NT2/D1 (cell line): ENCODE data around the gene BICDL1.
"Not testable (repeated sequence)": the region's sequence is repeated elsewhere in the genome, so short reads cannot be mapped to it uniquely, and the experiment has no call there.

ENCODE experiments used
- DNase-seq: peaks from one replicate; pipeline ENCODE4 v3.0.0-alpha.2; 2011; ENCODE audit warnings: low read depth, low spot score
- H3K27me3 ChIP-seq: 2 replicates; pipeline ENCODE4 v1.6.0; 2011; ENCODE audit warnings: mild to moderate bottlenecking; ENCODE audit not compliant: insufficient read length, insufficient read depth
- H3K36me3 ChIP-seq: 2 replicates; pipeline ENCODE4 v1.6.1; 2011; ENCODE audit warnings: mild to moderate bottlenecking, low read length, mixed read lengths; ENCODE audit not compliant: insufficient read depth, insufficient read length
- H3K4me1 ChIP-seq: 2 replicates; pipeline ENCODE4 v1.5.1; 2011; ENCODE audit not compliant: insufficient read depth, insufficient read length
- H3K4me3 ChIP-seq: 2 replicates; pipeline ENCODE4 v1.5.1; 2011; ENCODE audit warnings: low read depth; ENCODE audit not compliant: insufficient read length
- H3K9ac ChIP-seq: 2 replicates; pipeline ENCODE4 v1.6.0; 2011; ENCODE audit warnings: low read depth; ENCODE audit not compliant: insufficient read length
- H3K9me3 ChIP-seq: 2 replicates; pipeline ENCODE4 v1.5.1; 2011; ENCODE audit warnings: mild to moderate bottlenecking, low read length; ENCODE audit not compliant: insufficient read depth
- SUZ12 ChIP-seq: IDR thresholded peaks from 2 replicates; pipeline ENCODE4 v1.6.1; 2011; ENCODE audit not compliant: insufficient read length, insufficient read depth; ENCODE audit errors: extremely low read depth
- YY1 ChIP-seq: IDR thresholded peaks from 2 replicates; pipeline ENCODE4 v1.6.1; 2011; ENCODE audit not compliant: insufficient read length, insufficient read depth
- ZNF274 ChIP-seq: IDR thresholded peaks from 2 replicates; pipeline ENCODE4 v1.6.1; 2011; ENCODE audit warnings: mild to moderate bottlenecking, low read depth, low read length

BICDL1 gene

DNA sequence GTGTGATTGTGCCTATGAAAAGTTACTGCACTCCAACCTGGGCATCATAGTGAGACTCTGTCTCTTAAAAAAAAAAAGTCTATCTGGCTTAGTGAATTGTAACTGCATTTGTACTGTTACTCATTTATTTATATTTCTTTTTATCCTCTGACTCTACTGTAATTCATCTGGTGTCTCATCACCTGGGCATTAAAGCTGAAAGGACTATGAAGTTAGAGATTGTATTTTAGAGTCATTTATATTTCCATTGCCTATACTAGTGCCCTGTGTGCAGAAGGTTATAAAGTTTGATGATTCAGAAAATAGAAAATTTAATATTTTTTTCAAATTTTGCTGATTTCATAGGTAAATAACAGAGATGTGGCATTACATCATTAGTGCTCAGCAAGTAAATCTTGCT, 30.2 kb downstream of the BICDL1 start:
- H3K9me3 ChIP-seq = no peaks in the 10 kb centered on the region; the same call in 1 of the 2 replicates
- no peak overlapping the region for H3K4me3 ChIP-seq
- H3K36me3 ChIP-seq = no peaks in the 10 kb centered on the region
- DNase-seq = no peak
- no peaks in the 10 kb centered on the region for H3K27me3 ChIP-seq
- no peak for TF ChIP-seq ZNF274
- no peak for TF ChIP-seq SUZ12
- TF ChIP-seq YY1 = no peak
- peaks cover 4% of the 10 kb centered on the region for H3K4me1 ChIP-seq
- H3K9ac ChIP-seq = no peak overlapping the region

DNA sequence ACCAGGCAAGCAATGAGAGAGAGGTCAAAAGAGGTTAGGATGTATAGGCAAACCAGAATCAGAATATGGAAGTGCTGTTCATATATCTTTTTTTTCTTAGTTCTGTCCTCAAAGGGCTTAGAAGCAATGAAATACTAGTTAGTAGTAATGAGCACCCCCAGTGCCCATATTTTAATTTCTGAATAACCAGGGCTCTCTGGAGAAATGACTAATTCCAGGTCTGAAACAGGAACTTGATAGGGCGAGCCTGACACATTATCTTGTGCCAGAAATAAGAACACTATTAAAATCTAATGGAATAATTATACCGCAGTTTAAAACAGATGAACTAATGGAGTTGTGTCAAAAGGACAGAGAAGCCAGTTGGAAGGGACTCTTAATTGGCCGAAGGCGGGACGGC, 30.9 kb downstream of the BICDL1 start:
- H3K36me3 ChIP-seq = no peaks in the 10 kb centered on the region
- no peak for TF ChIP-seq YY1
- no peak for TF ChIP-seq SUZ12
- no peak for TF ChIP-seq ZNF274
- H3K9me3 ChIP-seq = no peaks in the 10 kb centered on the region; the same call in 1 of the 2 replicates
- DNase-seq = no peak
- no peaks in the 10 kb centered on the region for H3K27me3 ChIP-seq
- H3K4me1 ChIP-seq = peaks cover 4% of the 10 kb centered on the region
- H3K4me3 ChIP-seq = no peak overlapping the region
- no peak overlapping the region for H3K9ac ChIP-seq

DNA sequence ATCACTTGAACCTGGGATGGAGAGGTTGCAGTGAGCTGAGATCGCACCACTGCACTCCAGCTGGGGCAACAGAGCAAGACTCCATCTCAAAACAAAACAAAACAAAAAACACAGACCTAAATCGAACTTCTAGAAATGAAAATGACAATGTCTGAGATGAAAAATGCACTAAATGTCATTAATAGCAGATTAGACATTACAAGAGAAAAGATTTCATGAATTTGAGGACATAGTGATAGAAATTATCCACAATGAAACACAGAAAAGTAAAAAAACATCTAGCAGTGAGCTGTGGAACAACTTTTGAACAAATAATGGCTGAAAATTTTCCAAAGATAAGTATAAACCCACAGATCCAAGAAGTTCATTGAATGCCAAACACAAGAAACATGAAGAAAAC, 35.2 kb downstream of the BICDL1 start:
- no peak for TF ChIP-seq YY1
- no peak for TF ChIP-seq ZNF274
- no peak for TF ChIP-seq SUZ12

DNA sequence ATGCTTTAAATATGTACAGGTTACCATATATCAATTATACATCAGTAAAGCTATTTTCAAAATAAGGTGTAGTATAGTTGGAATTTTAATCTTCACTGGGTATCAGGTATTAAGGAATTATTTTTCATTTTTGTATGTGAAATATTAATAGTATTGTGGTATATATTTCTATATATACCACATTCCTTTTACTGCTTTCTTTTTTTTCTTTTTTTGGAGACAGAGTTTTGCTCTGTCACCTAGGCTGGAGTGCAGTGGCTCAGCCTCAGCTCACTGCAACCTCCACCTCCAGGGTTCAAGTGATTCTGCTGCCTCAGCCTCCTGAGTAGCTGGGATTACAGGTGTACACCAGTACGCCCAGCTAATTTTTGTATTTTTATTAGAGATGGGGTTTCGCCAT, 36.6 kb downstream of the BICDL1 start:
- Histone ChIP-seq H3K4me3 (no peak overlapping the region), H3K27me3 (no peaks in the 10 kb centered on the region), H3K9me3 (no peaks in the 10 kb centered on the region), H3K36me3 (no peaks in the 10 kb centered on the region), H3K9ac (no peak overlapping the region), H3K4me1 (no peaks in the 10 kb centered on the region)
- TF ChIP-seq ZNF274 (no peak), SUZ12 (no peak), YY1 (no peak)
- no peak for DNase-seq

More for the DNA sequence above, 35.2 kb downstream of the BICDL1 start:
- H3K27me3 ChIP-seq = no peaks in the 10 kb centered on the region
- no peaks in the 10 kb centered on the region for H3K4me1 ChIP-seq
- DNase-seq = no peak
- no peaks in the 10 kb centered on the region for H3K36me3 ChIP-seq
- no peaks in the 10 kb centered on the region for H3K9me3 ChIP-seq
- H3K4me3 ChIP-seq = no peak overlapping the region
- H3K9ac ChIP-seq = no peak overlapping the region

DNA sequence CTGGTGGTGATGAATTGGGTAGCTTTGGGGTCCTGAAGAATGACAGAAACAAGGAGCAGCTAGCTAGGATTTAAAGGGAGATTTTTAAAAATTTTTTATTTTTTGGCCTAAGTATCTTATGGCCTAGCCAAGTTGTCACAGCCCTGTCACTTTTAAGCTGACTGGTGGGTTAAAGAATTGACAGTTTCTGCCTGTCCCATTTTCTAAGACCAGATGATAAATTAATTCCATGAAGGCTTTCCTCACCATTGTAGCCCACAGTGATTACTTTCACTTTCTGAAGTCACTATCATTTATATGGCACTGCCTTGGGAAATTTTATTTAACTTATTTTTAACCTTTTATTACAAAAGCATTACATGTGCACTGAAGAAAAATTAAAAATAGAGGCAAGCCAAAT, 43.2 kb downstream of the BICDL1 start:
- H3K4me1 ChIP-seq = no peaks in the 10 kb centered on the region
- H3K36me3 ChIP-seq = no peaks in the 10 kb centered on the region
- no peak overlapping the region for H3K9ac ChIP-seq
- TF ChIP-seq ZNF274 = no peak
- TF ChIP-seq SUZ12 = no peak
- TF ChIP-seq YY1 = no peak
- H3K4me3 ChIP-seq = no peak overlapping the region
- no peaks in the 10 kb centered on the region for H3K27me3 ChIP-seq
- H3K9me3 ChIP-seq = no peaks in the 10 kb centered on the region
- no peak for DNase-seq

DNA sequence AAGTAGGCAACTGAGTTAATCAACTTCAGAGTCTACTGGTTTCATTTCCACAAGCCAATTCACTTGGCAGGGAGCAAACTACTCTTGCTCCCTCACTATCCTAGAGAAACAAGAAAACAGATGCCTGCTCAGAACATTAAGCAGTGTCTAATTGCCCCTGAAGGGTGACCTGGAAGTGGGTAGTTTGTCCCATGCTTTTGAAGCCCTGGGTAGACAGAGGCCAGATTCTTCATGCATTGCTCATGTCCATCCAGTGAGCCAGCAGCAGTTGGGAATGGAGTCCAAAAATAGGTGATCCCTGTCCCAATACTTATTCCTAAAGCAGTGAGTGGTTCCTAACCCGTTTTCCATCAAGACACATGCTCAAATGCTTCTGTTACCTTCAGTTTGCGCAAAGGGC, 48.8 kb downstream of the BICDL1 start:
- H3K9ac ChIP-seq = no peak overlapping the region
- H3K9me3 ChIP-seq = no peaks in the 10 kb centered on the region
- H3K36me3 ChIP-seq = no peaks in the 10 kb centered on the region
- no peaks in the 10 kb centered on the region for H3K4me1 ChIP-seq
- no peak overlapping the region for H3K4me3 ChIP-seq
- H3K27me3 ChIP-seq = no peaks in the 10 kb centered on the region
- DNase-seq = no peak
- no peak for TF ChIP-seq ZNF274
- no peak for TF ChIP-seq SUZ12
- no peak for TF ChIP-seq YY1

DNA sequence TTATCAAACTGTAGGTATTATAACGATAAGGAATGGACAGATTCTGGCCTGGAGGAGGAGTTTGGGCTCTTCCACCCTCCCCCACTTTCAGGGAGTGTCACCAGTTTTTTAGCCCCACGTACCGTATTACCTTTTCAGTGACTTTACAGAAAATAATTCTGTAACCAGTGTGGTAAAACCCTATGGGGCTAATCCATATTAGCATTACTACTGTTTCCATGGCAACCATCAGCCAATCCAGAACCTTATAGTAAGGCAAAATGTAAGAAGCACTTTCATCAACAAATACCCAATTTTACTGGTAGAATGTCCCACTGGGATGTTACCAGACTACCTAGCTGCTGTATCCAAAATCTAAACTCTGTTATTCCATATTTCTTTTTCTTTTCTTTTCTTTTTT, 50.7 kb downstream of the BICDL1 start:
- Histone ChIP-seq H3K9ac (no peak overlapping the region), H3K4me1 (no peaks in the 10 kb centered on the region), H3K9me3 (no peaks in the 10 kb centered on the region), H3K4me3 (no peak overlapping the region), H3K36me3 (no peaks in the 10 kb centered on the region), H3K27me3 (no peaks in the 10 kb centered on the region)
- no peak for TF ChIP-seq ZNF274
- DNase-seq = no peak

DNA sequence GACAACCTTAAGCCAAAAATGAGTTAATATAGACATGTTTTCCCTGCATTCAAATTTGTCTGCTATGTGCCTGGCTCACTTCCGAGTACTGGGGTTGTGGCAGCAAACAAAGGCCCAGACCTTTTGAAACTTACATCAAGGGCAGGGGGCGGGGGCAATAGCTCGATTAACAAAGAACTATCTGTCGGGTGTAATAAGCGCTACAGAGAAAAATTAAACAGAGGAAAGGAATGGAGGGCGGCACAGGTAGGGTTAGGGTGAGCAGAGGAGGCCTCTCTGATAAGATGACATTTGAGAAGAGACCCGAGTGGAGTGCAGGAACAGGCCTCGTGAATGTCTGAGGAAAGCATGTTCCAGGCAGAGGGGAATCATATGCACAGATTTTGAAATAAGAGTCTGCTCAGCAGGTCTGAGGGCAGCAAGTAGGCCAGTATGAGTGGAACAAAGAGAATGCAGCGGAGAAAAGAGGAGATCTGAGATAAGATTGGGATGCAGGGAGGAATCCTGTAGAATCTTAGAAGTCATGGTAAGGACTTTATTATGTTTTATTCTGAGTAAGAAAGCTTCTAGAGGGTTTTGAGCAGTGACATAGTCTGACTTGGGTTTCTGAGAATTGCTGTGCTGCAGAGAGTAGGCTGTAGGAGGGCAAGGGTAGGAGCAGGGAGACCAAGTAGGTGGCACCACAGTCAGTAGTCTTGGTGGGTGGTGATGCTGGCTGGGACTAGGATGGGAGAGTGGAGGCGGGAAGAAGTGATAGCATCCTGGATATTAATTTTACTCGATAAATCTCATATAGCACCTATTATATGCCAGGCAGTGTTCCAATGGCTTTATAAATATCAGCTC, 52.6 kb downstream of the BICDL1 start:
- no peak for DNase-seq
- H3K36me3 ChIP-seq = no peaks in the 10 kb centered on the region
- H3K9me3 ChIP-seq = no peaks in the 10 kb centered on the region
- no peak overlapping the region for H3K4me3 ChIP-seq
- no peak overlapping the region for H3K9ac ChIP-seq
- no peak for TF ChIP-seq YY1
- TF ChIP-seq SUZ12 = no peak
- no peak for TF ChIP-seq ZNF274
- no peaks in the 10 kb centered on the region for H3K27me3 ChIP-seq
- no peaks in the 10 kb centered on the region for H3K4me1 ChIP-seq

DNA sequence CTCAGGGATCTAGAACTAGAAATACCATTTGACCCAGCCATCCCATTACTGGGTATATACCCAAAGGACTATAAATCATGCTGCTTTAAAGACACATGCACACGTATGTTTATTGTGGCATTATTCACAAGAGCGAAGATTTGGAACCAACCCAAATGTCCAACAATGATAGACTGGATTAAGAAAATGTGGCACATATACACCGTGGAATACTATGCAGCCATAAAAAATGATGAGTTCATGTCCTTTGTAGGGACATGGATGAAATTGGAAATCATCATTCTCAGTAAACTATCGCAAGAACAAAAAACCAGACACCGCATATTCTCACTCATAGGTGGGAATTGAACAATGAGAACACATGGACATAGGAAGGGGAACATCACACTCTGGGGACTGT, 56.3 kb downstream of the BICDL1 start:
- not testable (repeated sequence) for DNase-seq, H3K4me3 ChIP-seq, H3K27me3 ChIP-seq, H3K4me1 ChIP-seq, H3K9ac ChIP-seq, H3K36me3 ChIP-seq, H3K9me3 ChIP-seq
